Heart right ventricle (tissue), 16 donors: Measurements from ENCODE around the gene PIAS2. TPM values are rescaled to one million over a fixed set of nuclear protein-coding genes. Genes with fewer than 3 reads are reported as not detected.

ENCODE experiments used
- ATAC-seq, 8 donors: fragments of 200-7000 bp; cut with Tn5 transposase; one replicate each; pipeline ENCODE4 v1.9.1; 2020; ENCODE audit warnings: mild to moderate bottlenecking in 8 of 8, moderate library complexity in 8 of 8, moderate number of reproducible peaks in 1 of 8
- DNase-seq, 2 donors: peaks; one replicate each; pipeline ENCODE4 v3.0.0-alpha.2; 2020
- H3K27ac ChIP-seq, 10 donors: fragments of 200-600 bp; sonication (generic) in 2 of 10; one replicate each; pipeline versions ENCODE4 v1.5.0 to v1.8.0; 2020 to 2022; ENCODE audit warnings: mild to moderate bottlenecking in 3 of 10
- H3K27me3 ChIP-seq, 7 donors: fragments of 200-600 bp; one replicate each; pipeline ENCODE4 v1.8.0; 2021 to 2022; ENCODE audit warnings: mild to moderate bottlenecking in 2 of 7
- H3K36me3 ChIP-seq, 9 donors: fragments of 200-600 bp; sonication (generic) in 1 of 9; one replicate each; pipeline versions ENCODE4 v1.5.0 to v1.8.0; 2020 to 2022; ENCODE audit warnings: mild to moderate bottlenecking in 2 of 9
- H3K4me1 ChIP-seq, 9 donors: fragments of 200-600 bp; sonication (generic) in 1 of 9; one replicate each; pipeline versions ENCODE4 v1.5.0 to v1.8.0; 2020 to 2022; ENCODE audit warnings: mild to moderate bottlenecking in 4 of 9
- H3K4me3 ChIP-seq, 10 donors: fragments of 200-600 bp; sonication (generic) in 2 of 10; one replicate each; pipeline versions ENCODE4 v1.5.0 to v1.8.0; 2020 to 2022; ENCODE audit warnings: mild to moderate bottlenecking in 7 of 10, moderate library complexity in 2 of 10
- H3K9me3 ChIP-seq, 11 donors: fragments of 200-600 bp in 10 of 11; sonication (generic) in 2 of 11; one replicate each; pipeline versions ENCODE4 v1.5.0 to v1.8.0; 2013 to 2022; ENCODE audit warnings: mild to moderate bottlenecking in 2 of 11, control low read depth in 1 of 11, moderate library complexity in 1 of 11
- CTCF ChIP-seq, 9 donors: fragments of 200-600 bp; sonication (generic) in 2 of 9; IDR thresholded peaks; one replicate each; pipeline versions ENCODE4 v1.5.0 to v1.8.0; 2021 to 2022; ENCODE audit warnings: antibody characterized with exemption in 9 of 9, mild to moderate bottlenecking in 5 of 9, moderate library complexity in 1 of 9
- WGBS, 2 donors: extraction: QIAGEN DNeasy Blood & Tissue Kit; methylation state at CpG; one replicate each; pipeline ENCODE4 v1.1.7; 2013; ENCODE audit warnings: inconsistent platforms in 1 of 2; 5-methylcytosine and 5-hydroxymethylcytosine counted together
- intact Hi-C, 10 donors: fragments of 100-400 bp; cut with DNase I; formaldehyde crosslinking; loops; one replicate each; pipeline versions ENCODE4 v1.11.1 to v1.14.2; 2022
- polyA plus RNA-seq, 2 donors: library from polyadenylated mRNA; stranded (reverse); fragments of 200-250 nt; gene quantifications; one replicate each; pipeline ENCODE4 v1.2.3, GENCODE V29; 2013
- total RNA-seq, 10 donors: library from RNA; stranded (reverse); fragmentation: NEBNext Ultra II Directional in 3 of 10; extraction: Animal tissue kit (Norgen Biotek cat#: 25700) in 3 of 10; gene quantifications; one replicate each; pipeline versions ENCODE4 v1.2.1 to v1.2.4, GENCODE V29; 2021 to 2023
- donor health status: Arrhythmogenic right ventricular cardiomyopathy.
- donor health status: ischemic (EF 13 %, LVEDD 7.1; RV severe dilation, severe dysfunction).
- donor health status: healthy with polysubstance abuse.
- donor health status: DM: no; HTN: yes; CAD: no.
- donor health status: DM: no; HTN: no; CAD: no.
- donor health status: ischemic (EF 25% LVEDD 6.9; RV normal size, moderate dysfunction).
- donor health status: ischemic (EF 25% LVEDD 5.7; RV mildly dilated, moderate dysfunction).
- donor health status: healthy.
- donor health status: DM: yes; HTN: yes; CAD: no.
- donor health status: Ischemic cardiomyopathy.
- donor health status: ischemic (EF 35%, LVEDD 5.7; RV mildly dilated, moderate dysfunction).
- donor health status: nonischemic (EF 11% LVEDD 7.7; RV severe dilation, severe dysfunction).
- donor health status: DM: yes; HTN: yes; CAD: no.
- donor health status: PGD.
- donor health status: ischemic (EF 29% LVEDD 5.4; RV normal size, mild dysfunction).
- donor health status: nonischemic (EF 23%, LVEDD 6.1; RV moderate dilation, normal function).

The PIAS2 gene
- total and polyA plus RNA-seq, 12 donors, result 3.4 to 39.2 (median 32.8) TPM

GRCh38 chr18:46891742-46892214 is 25.5 kb downstream of the PIAS2 start:
- Histone ChIP-seq H3K4me3 (no peak overlapping the region), H3K27ac (no peak overlapping the region), H3K9me3 (peaks cover 0 to 35% (median 11%) of the 10 kb centered on the region in 11 donors), H3K4me1 (peaks cover 0 to 15% (median 8%) of the 10 kb centered on the region in 9 donors), H3K36me3 (peaks cover 0 to 38% (median 28%) of the 10 kb centered on the region in 9 donors), H3K27me3 (no peaks in the 10 kb centered on the region)
- DNase-seq (no peak), ATAC-seq (no peak)
- 76 to 81% methylated on average over 3 of the region's 3 CpGs for WGBS, 2 donors
- intact Hi-C loops, result no loop called here
- no peak for TF ChIP-seq CTCF (IDR thresholded peaks at IDR 0.05)

DNA sequence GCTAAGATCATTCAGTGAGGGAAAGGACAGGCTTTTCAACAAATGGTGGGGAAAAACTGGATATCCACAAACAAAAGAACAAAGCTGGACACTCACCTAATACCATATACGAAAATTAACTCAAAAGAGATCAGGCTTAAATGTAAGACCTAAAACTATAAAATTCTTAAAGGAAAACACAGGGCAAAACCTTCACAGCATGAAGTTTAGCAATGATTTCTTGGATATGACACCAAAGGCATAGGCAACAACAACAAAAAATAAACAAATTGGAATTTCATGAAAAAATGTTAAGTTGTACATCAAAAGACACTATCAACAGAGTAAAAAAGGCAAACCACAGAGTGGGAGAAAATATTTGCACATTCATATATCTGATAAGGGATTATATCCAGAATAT is 28.3 kb downstream of the PIAS2 start:
- DNase-seq, result no peak

DNA sequence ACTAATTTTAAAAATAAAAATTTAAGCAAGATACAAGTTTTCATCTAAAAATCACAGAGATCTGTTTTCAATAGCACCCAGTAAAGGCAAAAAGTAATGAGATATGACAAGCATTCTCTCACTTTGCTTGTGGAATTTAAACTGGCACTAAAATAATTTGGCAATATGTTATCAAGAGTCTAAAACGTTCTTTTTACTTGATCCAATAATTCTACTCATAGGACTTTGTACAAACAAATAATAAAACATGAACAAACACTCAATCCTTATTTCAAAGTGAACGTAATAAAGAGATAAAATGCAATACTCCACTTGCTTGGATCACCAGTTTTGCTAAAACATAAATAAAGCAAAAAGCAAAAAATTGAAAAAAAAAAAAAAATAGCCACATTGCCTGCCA is 30.4 kb downstream of the PIAS2 start:
- 48 to 65% methylated on average over 2 of the region's 2 CpGs for WGBS, 2 donors
- ATAC-seq (no peak), DNase-seq (no peak)
- Histone ChIP-seq H3K27me3 (no peaks in the 10 kb centered on the region), H3K36me3 (peaks cover 0 to 33% (median 26%) of the 10 kb centered on the region in 9 donors), H3K9me3 (peaks cover 0 to 35% (median 11%) of the 10 kb centered on the region in 11 donors), H3K4me3 (no peak overlapping the region), H3K27ac (no peak overlapping the region), H3K4me1 (peaks cover 0 to 5% (median 0%) of the 10 kb centered on the region in 9 donors)
- intact Hi-C loops, result no loop called here
- TF ChIP-seq CTCF (IDR thresholded peaks at IDR 0.05), result no peak

More for the DNA sequence above, 28.3 kb downstream of the PIAS2 start:
- Histone ChIP-seq H3K27ac (no peak overlapping the region), H3K36me3 (peaks cover 0 to 33% (median 26%) of the 10 kb centered on the region in 9 donors), H3K4me1 (peaks cover 0 to 10% (median 5%) of the 10 kb centered on the region in 9 donors), H3K4me3 (no peak overlapping the region), H3K9me3 (peaks cover 0 to 35% (median 11%) of the 10 kb centered on the region in 11 donors), H3K27me3 (no peaks in the 10 kb centered on the region)
- WGBS, 2 donors, result 95 to 100% methylated on average over 1 of the region's 1 CpG
- TF ChIP-seq CTCF (IDR thresholded peaks at IDR 0.05), result no peak
- ATAC-seq, result no peak
- intact Hi-C loops, result no loop called here

GRCh38 chr18:46883180-46883579 is 34.1 kb downstream of the PIAS2 start:
- TF ChIP-seq CTCF (IDR thresholded peaks at IDR 0.05), result no peak
- Histone ChIP-seq H3K4me1 (no peaks in the 10 kb centered on the region), H3K27me3 (no peaks in the 10 kb centered on the region), H3K27ac (no peak overlapping the region), H3K4me3 (no peak overlapping the region), H3K9me3 (peaks cover 0 to 26% (median 0%) of the 10 kb centered on the region in 11 donors), H3K36me3 (peaks cover 0 to 24% (median under 1%) of the 10 kb centered on the region in 9 donors)
- DNase-seq, result no peak
- WGBS, 2 donors, result 95 to 97% methylated on average over 4 of the region's 4 CpGs
- ATAC-seq, result no peak
- intact Hi-C loops, result no loop called here
